GM19238 (cell line): ENCODE data around the gene CWC27.

Experiments
- DNase-seq: peaks from one replicate; pipeline ENCODE4 v3.0.0; 2011; ENCODE audit warnings: low spot score; ENCODE audit not compliant: insufficient read length

CWC27 gene

DNA sequence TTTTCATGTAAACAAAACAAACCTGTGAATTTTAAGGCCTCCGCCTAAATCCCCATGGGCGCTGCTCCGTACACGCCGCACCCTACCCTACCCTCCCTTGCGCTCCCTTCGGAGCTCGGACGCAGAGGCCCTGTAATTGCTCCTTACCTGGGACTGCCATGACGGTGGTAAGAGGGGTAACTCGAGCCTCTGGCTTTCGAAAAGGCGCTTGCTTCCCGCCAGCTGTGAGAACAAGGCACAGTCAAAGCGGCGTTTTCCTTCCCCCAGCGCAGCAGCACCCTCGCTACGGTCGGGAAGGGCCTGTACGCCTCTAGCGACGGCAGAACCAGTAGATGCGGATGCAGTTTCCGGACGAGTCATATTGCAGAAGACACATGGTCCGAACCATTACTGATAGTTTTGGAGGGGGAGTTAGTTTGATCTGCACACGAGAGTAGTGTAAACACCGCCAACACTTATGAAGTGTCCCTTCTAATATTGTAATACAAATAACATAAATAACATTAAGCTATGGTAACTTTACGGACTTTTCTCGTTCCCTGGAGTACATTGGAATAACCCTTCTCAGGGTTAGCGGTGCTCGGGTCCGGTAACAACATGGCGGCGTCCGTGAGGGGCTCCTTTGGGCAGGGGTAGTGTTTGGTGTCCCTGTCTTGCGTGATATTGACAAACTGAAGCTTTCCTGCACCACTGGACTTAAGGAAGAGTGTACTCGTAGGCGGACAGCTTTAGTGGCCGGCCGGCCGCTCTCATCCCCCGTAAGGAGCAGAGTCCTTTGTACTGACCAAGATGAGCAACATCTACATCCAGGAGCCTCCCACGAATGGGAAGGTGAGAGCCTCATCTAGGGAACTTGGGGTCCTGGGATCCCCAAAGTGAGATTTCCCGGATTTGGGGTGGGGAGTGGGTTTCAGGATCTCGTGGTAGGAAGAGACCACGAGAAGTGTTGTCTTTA lies at the start of gene CWC27, which contains the start of gene SREK1IP1:
CWC27 (plus strand) TSS at position 573 of the 955 bp plus-strand sequence; CDS start at position 790, 217 bp downstream.
SREK1IP1 (minus strand) TSS at position 334 of the 955 bp plus-strand sequence; CDS start at position 160, 174 bp downstream.
- DNase-seq = peak; percentile 54

DNA sequence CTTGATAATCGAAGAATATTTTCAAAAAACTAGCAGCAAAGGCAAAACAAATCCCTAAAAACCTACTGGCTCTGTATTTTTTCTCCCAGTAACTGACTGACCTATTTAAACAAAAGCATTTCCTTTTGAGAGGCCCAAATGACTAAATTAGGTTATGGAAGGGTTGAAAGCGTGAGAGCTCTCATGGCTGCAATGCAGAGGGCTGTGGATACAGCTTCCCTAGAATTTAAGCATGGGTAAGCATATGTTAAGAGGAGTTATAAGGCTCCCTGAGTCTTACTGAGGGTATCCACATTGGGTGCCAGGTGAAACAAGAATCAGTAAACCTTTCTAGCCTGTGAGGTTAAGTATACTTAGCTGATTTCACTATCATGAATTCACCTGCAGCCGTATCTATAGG lies 46.1 kb upstream of the CWC27 start:
- no peak for DNase-seq

DNA sequence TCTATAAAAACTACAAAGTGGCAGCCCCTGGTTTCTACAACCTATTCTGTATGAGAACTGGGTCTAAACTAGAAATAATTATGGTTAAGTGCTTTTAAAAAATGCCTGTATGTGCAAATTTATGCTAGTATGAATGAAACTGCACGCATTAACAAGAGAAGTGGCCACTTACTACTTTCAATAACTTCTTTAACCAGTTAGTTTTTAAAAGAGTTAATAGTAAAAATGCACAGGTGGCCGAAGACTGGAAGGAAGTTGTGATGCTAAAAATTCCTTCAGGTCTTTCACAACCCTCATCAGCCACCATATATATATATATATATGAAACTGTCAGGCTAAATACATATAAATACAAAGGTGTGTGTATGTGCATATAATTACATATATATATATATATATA lies 41.6 kb upstream of the CWC27 start:
- DNase-seq = no peak

- DNase-seq = no peak
Observed at GRCh38 chr5:64742411-64742810, 26.3 kb upstream of the CWC27 start.

DNA sequence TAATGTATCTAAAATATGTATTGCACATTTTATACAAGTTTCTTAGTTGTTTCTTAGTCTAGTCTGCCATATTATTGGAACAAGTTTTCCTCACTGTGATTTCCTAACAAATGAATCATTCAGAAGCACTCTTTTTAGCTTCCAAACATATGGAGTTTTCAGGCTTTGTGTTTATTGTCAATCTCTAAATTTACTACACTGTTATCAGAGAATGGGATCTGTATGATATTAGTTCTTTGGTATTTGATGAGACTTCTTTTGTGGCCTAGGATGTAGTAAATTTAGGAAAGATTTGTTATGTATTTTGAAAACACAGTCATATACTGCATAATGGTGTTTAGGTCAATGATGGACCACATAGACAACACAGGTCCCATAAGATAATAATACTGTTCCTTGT lies 25.9 kb upstream of the CWC27 start:
- DNase-seq = no peak

GRCh38 chr5:64744914-64745313 lies 23.8 kb upstream of the CWC27 start:
- no peak for DNase-seq

DNA sequence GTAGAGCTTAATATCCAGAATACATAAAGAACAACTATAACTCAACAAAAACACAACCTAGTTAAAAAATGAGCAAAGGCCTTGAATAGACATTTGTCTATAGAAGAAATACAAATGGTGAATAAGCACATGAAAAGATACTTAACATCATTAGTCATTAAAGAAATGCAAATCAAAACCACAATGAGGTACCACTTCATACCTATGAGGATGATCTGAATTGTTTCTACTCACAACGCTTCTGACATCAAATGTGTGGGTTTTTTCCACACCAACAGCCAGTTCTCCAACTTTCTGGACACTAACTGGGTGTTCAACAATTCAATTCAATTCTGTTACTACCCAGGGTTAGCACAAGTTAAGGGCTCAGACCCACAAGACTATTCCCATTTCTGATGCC lies 22.3 kb upstream of the CWC27 start:
- DNase-seq = no peak

GRCh38 chr5:64749385-64749784 lies 19.3 kb upstream of the CWC27 start:
- DNase-seq = no peak

DNA sequence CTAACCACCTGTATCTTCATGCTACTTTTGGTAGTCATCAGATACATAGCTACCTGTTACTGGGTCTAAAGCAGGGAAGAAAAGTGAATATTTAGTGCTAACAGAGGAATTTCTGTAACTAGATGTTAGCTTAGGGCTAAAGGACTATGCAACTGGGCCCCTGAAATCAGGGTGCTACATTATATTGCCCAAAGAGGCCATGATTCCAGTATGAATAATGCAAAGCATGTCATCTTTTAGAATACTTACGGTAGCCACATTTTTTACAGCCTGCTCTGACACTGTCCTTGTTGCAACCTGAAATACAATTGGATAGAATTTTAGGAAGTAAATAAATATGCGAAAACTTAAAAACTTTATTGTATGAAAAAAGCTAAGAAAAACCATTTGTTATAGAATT lies 14.7 kb upstream of the CWC27 start:
- DNase-seq = no peak

GRCh38 chr5:64758901-64759300 lies 9.8 kb upstream of the CWC27 start:
- no peak for DNase-seq

DNA sequence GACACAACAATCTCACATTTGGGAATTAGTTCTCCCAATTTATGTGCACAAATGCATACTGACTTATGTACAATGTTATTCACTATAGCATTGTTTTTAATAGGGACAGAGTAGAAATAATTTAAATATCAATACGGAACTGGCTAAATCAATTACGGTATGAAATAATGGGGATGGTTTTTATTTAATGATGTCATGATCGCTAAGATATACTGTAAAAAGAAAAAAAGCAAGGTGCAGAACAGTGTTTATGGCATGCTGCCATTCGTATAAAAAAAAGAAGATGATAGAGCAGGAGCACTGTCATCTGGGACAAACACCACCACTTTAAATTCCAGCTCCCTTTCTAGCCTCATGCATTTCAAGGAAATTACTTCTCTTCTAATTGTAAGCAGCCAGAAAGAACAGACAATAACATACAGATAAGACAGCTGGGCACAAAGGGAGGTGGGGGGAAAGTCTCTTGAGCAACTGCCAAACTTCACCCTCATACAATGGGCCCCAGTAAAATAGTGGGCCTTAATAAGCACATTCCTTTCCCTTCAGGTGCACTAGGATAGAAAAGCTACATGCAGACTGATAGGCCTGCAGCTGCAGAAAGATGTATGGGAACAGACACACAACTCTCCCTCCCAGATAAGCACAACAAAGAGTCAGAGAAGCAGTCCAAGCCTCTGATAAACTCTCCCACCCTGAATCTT lies 8.6 kb upstream of the CWC27 start:
- no peak for DNase-seq

DNA sequence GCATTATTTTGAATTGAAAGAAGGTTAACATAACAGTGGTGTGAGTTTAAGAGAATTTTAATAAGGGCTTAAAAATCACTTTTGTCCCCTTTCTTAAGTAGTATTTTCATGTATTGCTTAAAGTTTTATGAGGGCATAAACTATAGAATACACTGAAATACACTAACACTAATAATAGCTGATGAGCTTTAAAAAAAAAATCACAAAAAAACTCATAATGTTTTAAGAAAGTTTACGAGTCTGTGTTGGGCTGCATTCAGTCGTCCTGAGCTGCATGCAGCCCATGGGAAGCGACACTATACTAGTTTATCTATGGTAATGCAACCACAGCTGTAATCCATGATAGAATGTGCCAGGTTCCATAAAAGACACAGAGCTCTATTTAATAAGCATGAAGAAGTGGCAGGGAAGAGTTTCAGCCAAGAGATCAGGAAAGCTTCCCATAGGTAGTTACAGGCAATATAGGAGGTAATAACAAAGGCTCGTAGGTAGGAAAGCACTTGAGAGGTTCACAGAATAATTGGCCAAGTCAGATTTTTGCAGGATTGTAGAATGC lies 4.7 kb upstream of the CWC27 start:
- DNase-seq = no peak

DNA sequence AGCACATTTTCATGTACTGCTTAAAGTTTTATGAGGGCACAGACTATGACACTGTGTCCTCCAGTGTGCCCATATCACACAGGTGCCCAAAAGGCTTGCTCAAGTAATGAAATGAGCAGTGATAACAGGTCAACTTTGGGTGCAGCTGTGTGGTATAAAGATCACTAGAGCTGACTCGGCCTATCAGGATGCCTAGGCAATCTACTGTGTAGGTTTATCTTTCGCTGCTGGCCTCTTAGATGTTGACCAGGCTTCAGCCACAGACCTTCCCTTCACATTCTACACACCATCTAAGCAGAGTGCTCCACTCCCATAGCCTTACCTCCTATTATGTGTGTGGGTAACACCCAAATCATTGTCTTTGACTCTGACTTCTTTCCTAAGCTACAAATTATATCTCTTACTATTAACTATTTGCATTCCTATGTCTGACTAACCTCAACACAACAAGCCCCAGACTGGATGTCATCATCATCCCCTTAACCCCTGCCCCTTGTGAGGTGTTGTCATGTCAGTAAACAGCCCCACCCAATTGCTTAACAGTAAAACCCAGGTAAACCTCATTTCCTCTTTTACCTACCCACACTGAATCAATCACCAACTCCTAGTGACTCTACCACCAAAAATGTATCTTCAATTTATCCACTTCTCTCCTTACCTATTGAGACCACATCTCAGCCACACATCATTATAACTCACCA lies 2.8 kb upstream of the CWC27 start:
- DNase-seq = no peak

GRCh38 chr5:64766941-64767340 lies 1.8 kb upstream of the CWC27 start:
- DNase-seq = no peak

DNA sequence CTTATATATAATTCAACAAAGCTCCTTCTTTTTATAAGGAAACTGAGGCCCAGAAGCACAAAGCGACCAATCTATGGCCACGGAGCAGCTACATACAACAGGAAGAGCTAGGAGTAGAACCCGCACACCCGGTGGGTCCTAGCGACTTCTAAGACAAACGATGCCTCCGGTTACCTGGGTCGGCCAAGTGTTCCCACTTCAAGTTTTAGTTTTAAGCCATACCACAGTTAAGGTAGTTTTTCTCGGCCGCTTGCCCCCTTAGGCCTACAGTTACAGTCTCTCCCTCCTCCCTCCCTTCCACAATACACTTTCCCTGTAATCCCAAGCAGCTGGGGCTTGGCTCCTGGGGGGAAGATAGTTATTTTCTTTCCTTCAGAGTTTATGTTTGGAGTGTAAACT lies 772 bp upstream of the CWC27 start:
- DNase-seq = no peak

DNA sequence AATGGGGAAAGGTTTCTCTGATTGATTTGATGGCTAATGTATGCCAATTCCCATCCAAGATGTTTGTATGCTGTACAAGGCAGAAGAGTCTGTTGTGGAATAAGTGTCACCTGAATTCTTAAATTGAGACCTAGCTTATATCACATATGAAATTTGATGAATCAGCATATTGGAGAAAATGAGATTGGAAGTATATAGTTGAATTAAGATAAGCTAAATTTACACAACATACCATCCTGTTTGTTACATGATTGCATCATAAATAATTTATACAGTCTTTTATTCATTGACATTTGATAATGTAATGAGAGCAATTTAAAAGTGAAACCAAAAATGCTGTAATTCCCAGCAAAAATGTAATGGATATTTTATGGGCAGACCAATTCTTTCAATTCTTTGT lies 1.1 kb downstream of the CWC27 start:
- DNase-seq = no peak

GRCh38 chr5:64771736-64772135 lies 3.0 kb downstream of the CWC27 start:
- no peak for DNase-seq

DNA sequence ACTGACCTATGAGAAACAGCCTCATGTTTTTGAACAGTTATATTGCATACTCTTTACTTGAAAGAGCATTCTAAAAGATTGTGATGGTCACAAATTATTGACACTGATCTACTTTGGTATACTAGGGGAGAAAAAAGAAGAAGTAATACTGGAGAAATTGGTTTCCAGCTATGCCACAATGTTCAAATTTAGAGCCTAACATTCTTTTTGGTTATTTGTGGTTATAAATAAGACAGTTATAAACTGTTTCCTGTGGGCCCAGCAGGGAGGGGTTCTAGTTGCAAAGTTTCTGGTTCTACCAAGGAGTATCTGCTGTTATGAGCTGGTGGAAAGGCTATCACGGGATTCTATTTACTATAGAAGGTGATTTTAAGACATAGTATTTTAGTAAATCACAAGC lies 4.8 kb downstream of the CWC27 start:
- no peak for DNase-seq

GRCh38 chr5:64775291-64775690 lies 6.6 kb downstream of the CWC27 start:
- DNase-seq = no peak

DNA sequence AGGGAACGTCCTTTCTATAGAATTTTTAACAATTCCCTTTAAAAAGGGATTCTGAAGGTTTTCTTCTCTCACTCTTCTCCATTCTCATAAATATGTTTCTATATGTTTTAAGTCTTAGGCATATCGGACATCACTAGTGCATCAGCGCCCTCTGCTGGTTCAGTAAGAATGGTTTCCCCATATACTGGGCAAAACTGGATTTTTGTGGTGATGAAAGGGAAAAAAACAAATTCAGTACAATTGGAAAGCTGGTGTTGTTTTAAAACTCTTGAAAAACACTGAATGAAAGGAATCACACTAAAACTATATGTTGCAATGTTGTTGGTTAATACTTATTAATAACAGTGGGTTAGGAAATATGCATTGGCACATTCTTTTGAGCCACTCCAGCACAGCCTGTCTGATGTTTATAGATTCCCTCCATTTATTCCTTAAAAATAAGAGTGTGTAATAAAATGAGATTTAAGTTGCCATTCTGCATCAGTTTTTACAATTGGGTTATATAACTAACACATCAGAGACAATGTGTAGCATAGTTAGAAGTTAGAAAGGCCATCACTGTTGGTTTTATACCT lies 15.8 kb downstream of the CWC27 start:
- DNase-seq = no peak

DNA sequence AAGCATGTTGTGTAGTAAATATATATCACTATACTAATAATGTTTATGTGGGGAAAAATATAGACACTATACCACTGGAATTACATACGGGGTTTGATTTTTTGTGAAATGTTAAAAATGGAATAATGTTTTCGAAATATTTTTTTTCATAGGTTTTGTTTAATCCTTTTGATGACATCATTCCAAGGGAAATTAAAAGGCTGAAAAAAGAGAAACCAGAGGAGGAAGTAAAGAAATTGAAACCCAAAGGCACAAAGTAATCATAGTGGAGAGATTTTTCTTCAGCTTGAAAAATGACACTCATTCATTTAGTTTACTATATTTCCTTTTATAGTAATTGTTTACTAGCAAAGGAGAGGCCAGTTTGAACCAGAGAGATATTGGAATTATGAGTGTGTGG lies 17.6 kb downstream of the CWC27 start:
- DNase-seq = no peak
